ENCODE results near the gene ZBTB46.
A peak's percentile ranks its signal among the peaks of the same experiment; 100 is the strongest.

Gene ZBTB46

GRCh38 chr20:63864545-63864977 lies 33.5 kb upstream of the ZBTB46 start:
- Histone ChIP-seq H3K36me3 (ENCODE audit: control insufficient read depth, insufficient read depth, low read length) (peaks cover 16% of the 10 kb centered on the region), H3K4me3 (ENCODE audit: low read length) (peak overlapping the region; percentile 60; the same call in 1 of the 2 replicates), H3K9me3 (ENCODE audit: control insufficient read depth, insufficient read depth, low read length) (no peaks in the 10 kb centered on the region), H3K27me3 (ENCODE audit: control insufficient read depth, insufficient read depth, low read length) (no peaks in the 10 kb centered on the region), H3K4me1 (ENCODE audit: control insufficient read depth, insufficient read depth, low read length) (peaks cover 4% of the 10 kb centered on the region), H3K27ac (ENCODE audit: low read length) (no peak overlapping the region)
- no CpG with 5 or more reads among the region's 25 CpGs for WGBS (ENCODE audit: insufficient coverage, insufficient read length)
- no peak for DNase-seq (ENCODE audit: low read depth, low spot score)

DNA sequence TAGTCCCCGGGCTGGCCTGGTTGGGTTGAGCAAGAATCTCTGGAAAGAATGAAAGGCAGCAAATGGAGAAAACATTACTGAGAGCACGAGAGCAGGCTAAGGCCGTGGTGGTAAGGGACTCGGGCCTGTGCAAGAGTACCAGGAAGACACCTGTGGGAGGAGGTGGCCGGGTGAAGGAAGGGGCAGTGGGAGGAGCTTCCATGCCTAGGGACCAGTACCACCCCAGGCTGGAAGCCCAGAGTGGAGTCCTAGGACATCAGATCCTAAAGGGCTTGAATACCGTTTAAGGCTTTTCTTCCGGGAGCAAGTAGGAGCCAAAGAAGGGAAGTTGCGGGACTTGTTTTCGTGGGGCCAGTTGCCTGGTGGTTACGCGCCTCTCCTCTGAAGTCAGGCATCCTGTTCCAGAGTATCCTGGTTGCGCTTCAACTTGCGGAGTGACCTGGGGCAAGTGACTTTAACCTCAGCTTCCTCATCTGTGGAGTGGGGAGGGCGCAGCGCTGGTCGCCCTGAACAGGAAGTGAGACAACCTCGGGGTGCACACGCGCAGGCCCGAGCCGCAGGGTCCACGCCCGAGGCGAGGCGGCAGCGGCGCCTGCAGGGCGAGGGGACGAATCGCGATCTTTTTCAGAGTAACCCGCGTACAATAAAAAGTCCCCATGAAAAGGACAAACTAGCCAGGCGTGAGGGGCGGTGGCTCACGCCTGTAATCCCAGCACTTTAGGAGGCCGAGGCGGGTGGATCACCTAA lies 32.9 kb upstream of the ZBTB46 start:
- Histone ChIP-seq H3K27ac (ENCODE audit: low read length) (no peak overlapping the region), H3K4me3 (ENCODE audit: low read length) (peak overlapping the region; percentile 60; the same call in 1 of the 2 replicates), H3K4me1 (ENCODE audit: control insufficient read depth, insufficient read depth, low read length) (peaks cover 8% of the 10 kb centered on the region), H3K36me3 (ENCODE audit: control insufficient read depth, insufficient read depth, low read length) (peaks cover 11% of the 10 kb centered on the region), H3K27me3 (ENCODE audit: control insufficient read depth, insufficient read depth, low read length) (no peaks in the 10 kb centered on the region), H3K9me3 (ENCODE audit: control insufficient read depth, insufficient read depth, low read length) (no peaks in the 10 kb centered on the region)
- WGBS (ENCODE audit: insufficient coverage, insufficient read length) = no CpG with 5 or more reads among the region's 38 CpGs
- DNase-seq (ENCODE audit: low read depth, low spot score) = no peak

DNA sequence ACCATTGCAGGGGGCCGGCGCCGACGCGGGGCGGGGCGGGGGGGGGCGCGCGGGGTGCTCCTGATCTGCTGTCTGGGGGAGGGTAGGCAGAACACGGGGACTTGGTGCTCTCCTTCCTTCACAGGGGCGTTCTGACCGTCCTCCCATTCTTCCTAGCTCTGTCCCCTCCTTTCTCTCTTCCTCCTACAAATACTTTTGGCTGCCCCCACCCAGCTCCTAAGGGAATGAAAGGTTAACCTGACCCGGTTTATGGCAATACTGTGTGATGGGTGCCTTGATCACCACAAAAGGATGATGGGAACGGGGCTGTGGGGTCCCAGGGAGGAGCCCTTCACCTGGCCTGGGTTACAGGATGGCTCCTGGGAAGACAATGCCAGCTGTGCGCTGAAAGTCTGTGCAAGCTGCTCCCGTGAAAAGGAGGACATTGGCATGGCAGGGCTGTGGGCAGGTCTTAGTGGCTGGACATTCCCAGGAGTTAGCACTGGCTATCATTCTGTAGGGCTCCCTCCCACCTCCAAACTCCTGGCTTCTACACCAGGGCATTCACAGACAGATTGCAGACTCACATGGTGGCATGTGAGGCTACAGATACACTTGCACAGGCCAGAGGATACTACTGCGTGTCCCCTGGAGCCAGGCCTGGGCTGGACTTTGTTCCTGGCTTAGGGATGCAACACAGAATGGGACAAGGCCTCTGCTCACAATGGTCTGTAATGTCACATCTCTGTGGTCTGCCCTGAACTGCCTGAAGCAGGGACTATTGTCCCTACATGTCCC lies 32.1 kb upstream of the ZBTB46 start:
- Histone ChIP-seq H3K36me3 (ENCODE audit: control insufficient read depth, insufficient read depth, low read length) (peaks cover 9% of the 10 kb centered on the region), H3K4me3 (ENCODE audit: low read length) (no peak overlapping the region), H3K27ac (ENCODE audit: low read length) (no peak overlapping the region), H3K4me1 (ENCODE audit: control insufficient read depth, insufficient read depth, low read length) (peaks cover 8% of the 10 kb centered on the region), H3K9me3 (ENCODE audit: control insufficient read depth, insufficient read depth, low read length) (no peaks in the 10 kb centered on the region), H3K27me3 (ENCODE audit: control insufficient read depth, insufficient read depth, low read length) (no peaks in the 10 kb centered on the region)
- WGBS (ENCODE audit: insufficient coverage, insufficient read length) = no CpG with 5 or more reads among the region's 18 CpGs
- DNase-seq (ENCODE audit: low read depth, low spot score) = no peak

DNA sequence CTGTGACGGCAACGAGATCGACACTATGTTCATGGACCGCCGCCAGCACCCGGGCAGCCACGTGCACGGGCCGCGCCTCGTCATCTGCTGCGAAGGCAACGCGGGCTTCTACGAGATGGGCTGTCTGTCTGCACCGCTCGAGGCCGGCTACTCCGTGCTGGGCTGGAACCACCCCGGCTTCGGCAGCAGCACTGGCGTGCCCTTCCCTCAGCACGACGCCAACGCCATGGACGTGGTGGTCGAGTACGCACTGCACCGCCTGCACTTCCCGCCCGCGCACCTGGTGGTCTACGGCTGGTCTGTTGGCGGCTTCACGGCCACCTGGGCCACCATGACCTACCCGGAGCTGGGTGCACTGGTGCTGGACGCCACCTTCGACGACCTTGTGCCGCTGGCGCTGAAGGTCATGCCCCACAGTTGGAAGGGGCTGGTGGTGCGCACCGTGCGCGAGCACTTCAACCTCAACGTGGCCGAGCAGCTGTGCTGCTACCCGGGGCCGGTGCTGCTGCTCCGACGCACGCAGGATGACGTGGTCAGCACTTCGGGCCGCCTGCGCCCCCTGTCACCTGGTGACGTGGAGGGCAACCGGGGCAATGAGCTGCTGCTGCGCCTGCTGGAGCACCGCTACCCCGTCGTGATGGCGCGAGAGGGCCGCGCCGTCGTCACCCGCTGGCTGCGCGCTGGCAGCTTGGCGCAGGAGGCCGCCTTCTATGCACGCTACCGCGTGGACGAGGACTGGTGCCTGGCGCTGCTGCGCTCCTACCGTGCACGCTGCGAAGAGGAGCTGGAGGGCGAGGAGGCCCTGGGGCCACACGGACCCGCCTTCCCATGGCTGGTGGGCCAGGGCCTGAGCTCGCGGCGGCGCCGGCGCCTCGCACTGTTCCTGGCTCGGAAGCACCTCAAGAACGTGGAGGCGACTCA lies 31.2 kb upstream of the ZBTB46 start:
- DNase-seq (ENCODE audit: low read depth, low spot score) = no peak
- no CpG with 5 or more reads among the region's 95 CpGs for WGBS (ENCODE audit: insufficient coverage, insufficient read length)
- Histone ChIP-seq H3K36me3 (ENCODE audit: control insufficient read depth, insufficient read depth, low read length) (peaks cover 9% of the 10 kb centered on the region), H3K27me3 (ENCODE audit: control insufficient read depth, insufficient read depth, low read length) (no peaks in the 10 kb centered on the region), H3K9me3 (ENCODE audit: control insufficient read depth, insufficient read depth, low read length) (no peaks in the 10 kb centered on the region), H3K4me1 (ENCODE audit: control insufficient read depth, insufficient read depth, low read length) (peaks cover 11% of the 10 kb centered on the region), H3K27ac (ENCODE audit: low read length) (no peak overlapping the region), H3K4me3 (ENCODE audit: low read length) (no peak overlapping the region)

DNA sequence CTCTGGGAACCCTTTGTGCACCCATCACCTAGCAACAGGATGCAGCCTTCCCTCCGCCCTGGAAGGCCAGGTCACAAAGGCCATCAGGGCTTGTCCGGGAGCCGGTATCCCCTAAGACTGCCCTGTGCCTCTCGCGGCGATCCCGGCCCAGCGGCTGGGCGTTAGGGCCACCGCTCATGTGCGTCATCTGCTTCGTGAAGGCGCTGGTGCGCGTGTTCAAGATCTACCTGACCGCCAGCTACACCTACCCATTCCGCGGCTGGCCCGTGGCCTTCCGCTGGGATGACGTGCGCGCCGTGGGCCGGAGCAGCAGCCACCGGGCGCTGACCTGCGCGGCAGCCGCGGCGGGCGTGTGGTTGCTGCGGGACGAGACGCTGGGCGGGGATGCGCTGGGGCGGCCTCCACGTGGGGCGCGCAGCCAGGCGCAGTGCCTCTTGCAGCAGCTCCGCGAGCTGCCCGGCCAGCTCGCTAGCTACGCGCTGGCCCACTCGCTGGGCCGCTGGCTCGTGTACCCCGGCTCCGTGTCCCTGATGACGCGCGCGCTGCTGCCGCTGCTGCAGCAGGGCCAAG lies 30.4 kb upstream of the ZBTB46 start, which contains the start of gene ABHD16B:
ABHD16B (plus strand) TSS at position 134 of the 570 bp plus-strand sequence; CDS start at position 177, 43 bp downstream.
- no peak for DNase-seq (ENCODE audit: low read depth, low spot score)
- peaks cover 11% of the 10 kb centered on the region for H3K4me1 ChIP-seq (ENCODE audit: control insufficient read depth, insufficient read depth, low read length)
- H3K36me3 ChIP-seq (ENCODE audit: control insufficient read depth, insufficient read depth, low read length) = peaks cover 9% of the 10 kb centered on the region
- no peaks in the 10 kb centered on the region for H3K9me3 ChIP-seq (ENCODE audit: control insufficient read depth, insufficient read depth, low read length)
- no peaks in the 10 kb centered on the region for H3K27me3 ChIP-seq (ENCODE audit: control insufficient read depth, insufficient read depth, low read length)
- no peak within 1 kb of the TSS for H3K4me3 ChIP-seq (ENCODE audit: low read length)
- H3K27ac ChIP-seq (ENCODE audit: low read length) = no peak within 1 kb of the TSS
- no CpG with 5 or more reads among the region's 59 CpGs for WGBS (ENCODE audit: insufficient coverage, insufficient read length)

DNA sequence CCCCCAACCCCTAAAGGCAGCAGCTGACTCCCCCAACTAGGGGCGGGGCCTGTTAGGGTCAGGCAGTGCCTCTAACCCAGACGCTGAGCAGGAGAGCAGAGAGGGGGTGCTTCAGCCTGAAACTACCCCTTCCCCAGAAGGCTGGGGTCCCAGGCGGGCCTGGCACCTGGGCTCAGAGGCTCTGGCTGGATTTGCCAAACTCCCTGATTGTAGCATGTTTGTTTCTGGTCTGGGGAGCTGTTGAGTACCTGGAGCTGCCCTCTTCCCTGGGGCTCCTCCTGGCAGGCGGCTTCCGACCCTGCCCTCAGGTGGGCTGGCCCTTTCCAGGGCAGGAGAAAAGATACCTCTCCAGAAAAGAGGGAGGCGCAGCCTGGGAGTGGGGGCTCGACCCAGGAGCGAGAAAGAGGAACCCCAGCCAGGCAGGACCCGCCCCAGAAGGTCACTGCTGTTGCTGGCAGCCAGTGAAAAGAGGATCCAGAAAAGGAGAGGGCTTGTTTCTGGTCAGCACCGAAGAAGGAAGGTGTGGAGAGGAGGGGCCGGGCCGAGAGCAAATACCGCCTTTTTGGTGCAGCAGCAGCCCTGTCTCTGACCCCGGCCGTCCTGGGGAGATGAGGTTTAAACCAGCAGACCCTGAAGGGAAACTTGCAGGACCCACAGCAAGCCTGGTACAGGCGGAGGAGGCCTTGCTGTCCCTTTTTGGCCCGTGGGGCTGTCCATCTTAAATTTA lies 29.4 kb upstream of the ZBTB46 start:
- Histone ChIP-seq H3K4me3 (ENCODE audit: low read length) (no peak overlapping the region), H3K36me3 (ENCODE audit: control insufficient read depth, insufficient read depth, low read length) (peaks cover 9% of the 10 kb centered on the region), H3K9me3 (ENCODE audit: control insufficient read depth, insufficient read depth, low read length) (no peaks in the 10 kb centered on the region), H3K4me1 (ENCODE audit: control insufficient read depth, insufficient read depth, low read length) (peaks cover 11% of the 10 kb centered on the region), H3K27ac (ENCODE audit: low read length) (no peak overlapping the region), H3K27me3 (ENCODE audit: control insufficient read depth, insufficient read depth, low read length) (no peaks in the 10 kb centered on the region)
- no peak for DNase-seq (ENCODE audit: low read depth, low spot score)
- WGBS (ENCODE audit: insufficient coverage, insufficient read length) = no CpG with 5 or more reads among the region's 17 CpGs

GRCh38 chr20:63859166-63859699 lies 28.2 kb upstream of the ZBTB46 start:
- no peak overlapping the region for H3K27ac ChIP-seq (ENCODE audit: low read length)
- no peak for DNase-seq (ENCODE audit: low read depth, low spot score)
- H3K4me1 ChIP-seq (ENCODE audit: control insufficient read depth, insufficient read depth, low read length) = peaks cover 14% of the 10 kb centered on the region
- peaks cover 9% of the 10 kb centered on the region for H3K36me3 ChIP-seq (ENCODE audit: control insufficient read depth, insufficient read depth, low read length)
- H3K27me3 ChIP-seq (ENCODE audit: control insufficient read depth, insufficient read depth, low read length) = no peaks in the 10 kb centered on the region
- no peak overlapping the region for H3K4me3 ChIP-seq (ENCODE audit: low read length)
- H3K9me3 ChIP-seq (ENCODE audit: control insufficient read depth, insufficient read depth, low read length) = no peaks in the 10 kb centered on the region
- WGBS (ENCODE audit: insufficient coverage, insufficient read length) = no CpG with 5 or more reads among the region's 7 CpGs

GRCh38 chr20:63858393-63859165 lies 27.5 kb upstream of the ZBTB46 start:
- Histone ChIP-seq H3K4me1 (ENCODE audit: control insufficient read depth, insufficient read depth, low read length) (peaks cover 15% of the 10 kb centered on the region), H3K27me3 (ENCODE audit: control insufficient read depth, insufficient read depth, low read length) (no peaks in the 10 kb centered on the region), H3K4me3 (ENCODE audit: low read length) (no peak overlapping the region), H3K9me3 (ENCODE audit: control insufficient read depth, insufficient read depth, low read length) (no peaks in the 10 kb centered on the region), H3K36me3 (ENCODE audit: control insufficient read depth, insufficient read depth, low read length) (peaks cover 9% of the 10 kb centered on the region), H3K27ac (ENCODE audit: low read length) (no peak overlapping the region)
- no CpG with 5 or more reads among the region's 12 CpGs for WGBS (ENCODE audit: insufficient coverage, insufficient read length)
- no peak for DNase-seq (ENCODE audit: low read depth, low spot score)
